ENCODE measurements around the gene STMND1. TPM values are rescaled to one million over a fixed set of nuclear protein-coding genes. Genes with fewer than 3 reads are reported as not detected.

The STMND1 gene
- total RNA-seq, 1 donor from 2014 or later, result 4.9 TPM

DNA sequence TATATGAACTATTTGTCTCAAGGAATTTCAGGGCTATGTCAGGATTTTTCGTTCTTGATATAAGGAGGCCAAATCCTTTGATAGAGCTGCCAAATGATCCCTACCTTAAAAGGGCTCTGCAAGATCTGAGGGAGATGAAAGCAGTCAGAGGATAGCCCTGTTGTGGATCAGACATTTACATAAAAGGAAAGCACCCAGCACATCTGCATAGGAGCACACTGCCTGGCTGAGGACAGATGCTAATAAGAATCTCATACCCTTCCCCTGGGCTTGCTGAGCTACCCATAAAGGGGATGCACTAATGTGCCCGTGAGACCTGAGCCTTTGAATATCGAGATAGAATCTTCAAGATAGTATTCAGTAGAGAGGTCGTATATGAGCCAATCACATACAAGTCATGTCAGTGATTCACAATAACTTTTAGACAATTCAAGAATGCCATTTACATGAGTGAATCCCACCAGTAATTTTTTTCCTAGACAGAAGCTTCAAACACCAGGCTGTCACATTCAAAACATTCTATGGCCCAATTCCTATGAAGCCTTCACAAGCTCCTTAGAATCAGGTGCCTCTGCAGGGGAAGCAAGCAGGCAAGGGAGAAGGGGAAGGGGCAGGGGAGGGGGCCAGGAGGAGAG is 71.1 kb downstream of the STMND1 start:
- no peak for TF ChIP-seq CTCF (IDR thresholded peaks at IDR 0.05)
- no peak for ATAC-seq

GRCh38 chr6:17178326-17178725 is 76.5 kb downstream of the STMND1 start:
- no peaks in the 10 kb centered on the region for H3K27me3 ChIP-seq (ENCODE audit: low read depth)
- H3K4me3 ChIP-seq, result no peak overlapping the region
- DNase-seq, result no peak
- no peak for TF ChIP-seq CTCF (IDR thresholded peaks at IDR 0.05)
- H3K27ac ChIP-seq, result no peak overlapping the region
- no peaks in the 10 kb centered on the region for H3K9me3 ChIP-seq
- H3K4me1 ChIP-seq, result no peaks in the 10 kb centered on the region
- H3K36me3 ChIP-seq, result no peaks in the 10 kb centered on the region
- ATAC-seq, result no peak
- intact Hi-C loops (cut with DNase I), result no loop called here

More for the DNA sequence above, 71.1 kb downstream of the STMND1 start:
- Histone ChIP-seq H3K9me3 (no peaks in the 10 kb centered on the region), H3K27me3 (ENCODE audit: low read depth) (no peaks in the 10 kb centered on the region), H3K4me1 (no peaks in the 10 kb centered on the region), H3K27ac (no peak overlapping the region), H3K36me3 (no peaks in the 10 kb centered on the region), H3K4me3 (no peak overlapping the region)
- intact Hi-C loops (cut with DNase I), result no loop called here
- DNase-seq, result no peak

GRCh38 chr6:17178754-17179529 is 77.1 kb downstream of the STMND1 start:
- H3K4me3 ChIP-seq, result no peak overlapping the region
- H3K36me3 ChIP-seq, result no peaks in the 10 kb centered on the region
- H3K27me3 ChIP-seq (ENCODE audit: low read depth), result no peaks in the 10 kb centered on the region
- no peak for TF ChIP-seq CTCF (IDR thresholded peaks at IDR 0.05)
- H3K4me1 ChIP-seq, result no peaks in the 10 kb centered on the region
- H3K9me3 ChIP-seq, result no peaks in the 10 kb centered on the region
- DNase-seq (no peak), ATAC-seq (no peak)
- intact Hi-C loops (cut with DNase I), result no loop called here
- no peak overlapping the region for H3K27ac ChIP-seq

- no peak for ATAC-seq
- intact Hi-C loops (cut with DNase I), result no loop called here
- Histone ChIP-seq H3K4me3 (no peak overlapping the region), H3K36me3 (no peaks in the 10 kb centered on the region), H3K4me1 (no peaks in the 10 kb centered on the region), H3K27ac (no peak overlapping the region), H3K27me3 (ENCODE audit: low read depth) (no peaks in the 10 kb centered on the region), H3K9me3 (no peaks in the 10 kb centered on the region)
- TF ChIP-seq CTCF (IDR thresholded peaks at IDR 0.05), result no peak
- no peak for DNase-seq
These were observed 77.8 kb downstream of the STMND1 start for GRCh38 chr6:17179530-17180073.

Other genes starting within 250 kb of the STMND1 start
- gene RBM24, start 179.3 kb downstream of the STMND1 start, total RNA-seq, result 1.2 TPM

Data from lower lobe of right lung (tissue), 2 donors.